ENCODE data around the gene MRPL33.

The MRPL33 gene

GRCh38 chr2:27771548-27772335 lies at the start of gene MRPL33:
TSS of gene MRPL33 (plus strand) at chr2:27771719. CDS start at chr2:27771778, 59 bp downstream.
- H3K4me3 ChIP-seq (replicated peaks; ENCODE audit: low read depth, low read length): peak within 1 kb of the TSS; percentile 80
- DNase-seq (ENCODE audit: low read depth): peak; percentile 91
- TF ChIP-seq CTCF (IDR thresholded peaks at IDR 0.05; ENCODE audit: low read length, missing control alignments): no peak

GRCh38 chr2:27721884-27722485 lies 49.5 kb upstream of the MRPL33 start:
- TF ChIP-seq CTCF (IDR thresholded peaks at IDR 0.05; ENCODE audit: low read length, missing control alignments): no peak
- DNase-seq (ENCODE audit: low read depth): no peak
- no peak overlapping the region for H3K4me3 ChIP-seq (replicated peaks; ENCODE audit: low read depth, low read length)

GRCh38 chr2:27723372-27724144 lies 48.0 kb upstream of the MRPL33 start:
- DNase-seq (ENCODE audit: low read depth): peak; percentile 85
- H3K4me3 ChIP-seq (replicated peaks; ENCODE audit: low read depth, low read length): no peak overlapping the region
- peak; percentile 92 for TF ChIP-seq CTCF (IDR thresholded peaks at IDR 0.05; ENCODE audit: low read length, missing control alignments)

- H3K4me3 ChIP-seq (replicated peaks; ENCODE audit: low read depth, low read length): no peak overlapping the region
- no peak for DNase-seq (ENCODE audit: low read depth)
- no peak for TF ChIP-seq CTCF (IDR thresholded peaks at IDR 0.05; ENCODE audit: low read length, missing control alignments)
Observed at GRCh38 chr2:27724191-27724590, 47.3 kb upstream of the MRPL33 start.

- DNase-seq (ENCODE audit: low read depth): peak; percentile 71
- TF ChIP-seq CTCF (IDR thresholded peaks at IDR 0.05; ENCODE audit: low read length, missing control alignments): no peak
- H3K4me3 ChIP-seq (replicated peaks; ENCODE audit: low read depth, low read length): no peak overlapping the region
Observed at GRCh38 chr2:27724905-27725701, 46.4 kb upstream of the MRPL33 start.

GRCh38 chr2:27727257-27727656 lies 44.3 kb upstream of the MRPL33 start:
- no peak overlapping the region for H3K4me3 ChIP-seq (replicated peaks; ENCODE audit: low read depth, low read length)
- TF ChIP-seq CTCF (IDR thresholded peaks at IDR 0.05; ENCODE audit: low read length, missing control alignments): no peak
- DNase-seq (ENCODE audit: low read depth): peak; percentile 64

Measured in fibroblast of pulmonary artery (primary cell).